Measurements from ENCODE around the gene SETD3. TPM values are rescaled to one million over a fixed set of nuclear protein-coding genes. Genes with fewer than 3 reads are reported as not detected.

Gene SETD3
- total RNA-seq, 1 experiment from 2014 or later = 46.8 TPM

- intact Hi-C loops (cut with micrococcal nuclease) = no loop called here
- ChIA-PET CTCF (no interaction called here), POLR2A (ENCODE audit: unreplicated experiment) (no interaction called here)
- Histone ChIP-seq H3K79me2 (ENCODE audit: low read length) (no peaks in the 10 kb centered on the region), H3K4me2 (ENCODE audit: low read length) (no peak overlapping the region), H3K9ac (ENCODE audit: low read length) (no peak overlapping the region), H3K27me3 (ENCODE audit: low read length) (no peaks in the 10 kb centered on the region), H3K9me3 (ENCODE audit: low read length) (no peaks in the 10 kb centered on the region), H3K4me1 (ENCODE audit: insufficient read depth, low read length) (no peaks in the 10 kb centered on the region), H4K20me1 (ENCODE audit: low read length) (0 out of 2 replicates have a peak, but pooled peaks cover 4% of the 10 kb centered on the region), H3K4me3 (ENCODE audit: low read length) (no peak overlapping the region), H2AFZ (ENCODE audit: low read length) (no peak overlapping the region), H3K27ac (ENCODE audit: low read length) (no peak overlapping the region), H3K36me3 (ENCODE audit: low read depth, low read length) (no peaks in the 10 kb centered on the region), H3F3A (ENCODE audit: low read length, unreplicated experiment) (no peaks in the 10 kb centered on the region), H3K9me2 (replicated peaks; ENCODE audit: low read length) (no peaks in the 10 kb centered on the region)
- no peak for ATAC-seq
- TF ChIP-seq CTCF (conservative IDR thresholded peaks at IDR 0.05; ENCODE audit: low read depth, low read length) = no peak
- TF ChIP-seq EZH2 (IDR thresholded peaks at IDR 0.05; ENCODE audit: low read length, unreplicated experiment) = no peak
- no peak for TF ChIP-seq EZH2phosphoT487 (IDR thresholded peaks at IDR 0.05; ENCODE audit: borderline replicate concordance, low read length)
- no peak for DNase-seq
- no TSS peak for BruUV-seq (replicated peaks)
Measured at GRCh38 chr14:99422228-99423010, 58.2 kb downstream of the SETD3 start.

- Histone ChIP-seq H3K9me2 (replicated peaks; ENCODE audit: low read length) (no peaks in the 10 kb centered on the region), H3K9me3 (ENCODE audit: low read length) (no peaks in the 10 kb centered on the region), H3K27ac (ENCODE audit: low read length) (no peak overlapping the region), H3K4me2 (ENCODE audit: low read length) (no peak overlapping the region), H4K20me1 (ENCODE audit: low read length) (no peaks in the 10 kb centered on the region), H3K4me3 (ENCODE audit: low read length) (no peak overlapping the region), H3K9ac (ENCODE audit: low read length) (no peak overlapping the region), H3K79me2 (ENCODE audit: low read length) (no peaks in the 10 kb centered on the region), H3K27me3 (ENCODE audit: low read length) (no peaks in the 10 kb centered on the region), H2AFZ (ENCODE audit: low read length) (no peak overlapping the region), H3K36me3 (ENCODE audit: low read depth, low read length) (no peaks in the 10 kb centered on the region), H3K4me1 (ENCODE audit: insufficient read depth, low read length) (no peaks in the 10 kb centered on the region), H3F3A (ENCODE audit: low read length, unreplicated experiment) (no peaks in the 10 kb centered on the region)
- intact Hi-C loops (cut with micrococcal nuclease) = no loop called here
- TF ChIP-seq EZH2 (IDR thresholded peaks at IDR 0.05; ENCODE audit: low read length, unreplicated experiment) = no peak
- BruUV-seq (replicated peaks) = no TSS peak
- ChIA-PET CTCF (no interaction called here), POLR2A (ENCODE audit: unreplicated experiment) (no interaction called here)
- no peak for ATAC-seq
- DNase-seq = no peak
Measured at GRCh38 chr14:99420711-99421110, 59.9 kb downstream of the SETD3 start.

- Histone ChIP-seq H3K27ac (ENCODE audit: low read length) (no peak overlapping the region), H2AFZ (ENCODE audit: low read length) (no peak overlapping the region), H3F3A (ENCODE audit: low read length, unreplicated experiment) (no peaks in the 10 kb centered on the region), H3K9me2 (replicated peaks; ENCODE audit: low read length) (no peaks in the 10 kb centered on the region), H3K4me1 (ENCODE audit: insufficient read depth, low read length) (no peaks in the 10 kb centered on the region), H4K20me1 (ENCODE audit: low read length) (no peaks in the 10 kb centered on the region), H3K79me2 (ENCODE audit: low read length) (no peaks in the 10 kb centered on the region), H3K36me3 (ENCODE audit: low read depth, low read length) (no peaks in the 10 kb centered on the region), H3K27me3 (ENCODE audit: low read length) (no peaks in the 10 kb centered on the region), H3K4me3 (ENCODE audit: low read length) (no peak overlapping the region), H3K9ac (ENCODE audit: low read length) (no peak overlapping the region), H3K9me3 (ENCODE audit: low read length) (no peaks in the 10 kb centered on the region), H3K4me2 (ENCODE audit: low read length) (no peak overlapping the region)
- POLR2A ChIA-PET (ENCODE audit: unreplicated experiment) = no interaction called here
- CTCF ChIA-PET = no interaction called here
- intact Hi-C loops (cut with micrococcal nuclease) = no loop called here
- TF ChIP-seq CTCF (conservative IDR thresholded peaks at IDR 0.05; ENCODE audit: low read depth, low read length) = no peak
- TF ChIP-seq EZH2 (IDR thresholded peaks at IDR 0.05; ENCODE audit: low read length, unreplicated experiment) = no peak
- no peak for TF ChIP-seq EZH2phosphoT487 (IDR thresholded peaks at IDR 0.05; ENCODE audit: borderline replicate concordance, low read length)
- BruUV-seq (replicated peaks) = no TSS peak
- DNase-seq (no peak), ATAC-seq (no peak)
Measured at GRCh38 chr14:99419905-99420304, 60.8 kb downstream of the SETD3 start.
